OCI-LY1 (cell line): Measurements from ENCODE around the gene METTL9.
A peak's percentile ranks its signal among the peaks of the same experiment; 100 is the strongest.

Experiments used
- H2AFZ ChIP-seq: fragments of 200-600 bp; sonication (generic), shearing (Covaris generic); 2 replicates; pipeline ENCODE4 v1.6.0; 2014; ENCODE audit warnings: antibody characterized with exemption, mild to moderate bottlenecking, low read length
- H3F3A ChIP-seq: fragments of 200-600 bp; sonication (generic), shearing (Covaris generic); 2 replicates; pipeline ENCODE4 v1.6.0; 2014; ENCODE audit warnings: mild to moderate bottlenecking, antibody characterized with exemption, low read length, moderate library complexity; ENCODE audit not compliant: insufficient read depth
- H3K27ac ChIP-seq: fragments of 200-600 bp; sonication (generic); 2 replicates; pipeline ENCODE4 v1.5.1; 2014; ENCODE audit warnings: low read length, mixed run types, mild to moderate bottlenecking, low read depth; ENCODE audit not compliant: poor library complexity, severe bottlenecking
- H3K27me3 ChIP-seq: fragments of 200-600 bp; sonication (generic); 2 replicates; pipeline ENCODE4 v1.6.0; 2014; ENCODE audit warnings: antibody characterized with exemption, mild to moderate bottlenecking, low read length, moderate library complexity; ENCODE audit not compliant: insufficient read depth
- H3K36me3 ChIP-seq: fragments of 200-600 bp; sonication (generic); 2 replicates; pipeline ENCODE4 v1.6.1; 2014; ENCODE audit warnings: mild to moderate bottlenecking, antibody characterized with exemption, low read length, moderate library complexity, mixed read lengths; ENCODE audit not compliant: insufficient read depth
- H3K4me1 ChIP-seq: fragments of 200-600 bp; sonication (generic); 2 replicates; pipeline ENCODE4 v1.5.1; 2014; ENCODE audit warnings: mild to moderate bottlenecking, low read length, moderate library complexity; ENCODE audit not compliant: insufficient read depth, severe bottlenecking
- H3K4me2 ChIP-seq: fragments of 200-600 bp; sonication (generic), shearing (Covaris generic); 2 replicates; pipeline ENCODE4 v1.6.1; 2014; ENCODE audit warnings: low read length
- H3K4me3 ChIP-seq: fragments of 200-600 bp; sonication (generic); 2 replicates; pipeline ENCODE4 v1.5.1; 2014; ENCODE audit warnings: low read length, low read depth, mild to moderate bottlenecking, mixed read lengths; ENCODE audit not compliant: poor library complexity, severe bottlenecking
- H3K79me2 ChIP-seq: fragments of 200-600 bp; shearing (Covaris generic); 2 replicates; pipeline ENCODE4 v1.6.1; 2016; ENCODE audit warnings: mixed run types, low read length, mixed read lengths; ENCODE audit not compliant: insufficient read depth
- H3K9ac ChIP-seq: fragments of 200-600 bp; sonication (generic), shearing (Covaris generic); 2 replicates; pipeline ENCODE4 v1.6.1; 2014; ENCODE audit warnings: mild to moderate bottlenecking, low read length, mixed read lengths
- H3K9me2 ChIP-seq: fragments of 200-600 bp; sonication (generic), shearing (Covaris generic); 2 replicates; pipeline ENCODE4 v1.6.1; 2014; ENCODE audit warnings: low read depth, mild to moderate bottlenecking, low read length, mixed read lengths
- H3K9me3 ChIP-seq: fragments of 200-600 bp; shearing (Covaris generic); 2 replicates; pipeline ENCODE4 v1.6.1; 2014; ENCODE audit warnings: low read length, mixed read lengths
- H4K20me1 ChIP-seq: fragments of 200-600 bp; sonication (generic), shearing (Covaris generic); 2 replicates; pipeline ENCODE4 v1.6.0; 2016; ENCODE audit warnings: mild to moderate bottlenecking, low read length; ENCODE audit not compliant: insufficient read depth
- EZH2 ChIP-seq: fragments of 200-600 bp; sonication (generic), shearing (Covaris generic); IDR thresholded peaks from 2 replicates; pipeline ENCODE4 v1.8.0; 2017; ENCODE audit warnings: borderline replicate concordance, mixed run types, mild to moderate bottlenecking, antibody characterized with exemption, low read length, moderate library complexity, mixed read lengths
- TF ChIP-seq, protein P1 (sequence below): fragments of 200-600 bp; sonication (generic), shearing (Covaris generic); IDR thresholded peaks from 2 replicates; pipeline ENCODE4 v1.5.1; 2017; ENCODE audit warnings: mild to moderate bottlenecking, antibody characterized with exemption, low read length, moderate library complexity, mixed read lengths

The METTL9 gene

DNA sequence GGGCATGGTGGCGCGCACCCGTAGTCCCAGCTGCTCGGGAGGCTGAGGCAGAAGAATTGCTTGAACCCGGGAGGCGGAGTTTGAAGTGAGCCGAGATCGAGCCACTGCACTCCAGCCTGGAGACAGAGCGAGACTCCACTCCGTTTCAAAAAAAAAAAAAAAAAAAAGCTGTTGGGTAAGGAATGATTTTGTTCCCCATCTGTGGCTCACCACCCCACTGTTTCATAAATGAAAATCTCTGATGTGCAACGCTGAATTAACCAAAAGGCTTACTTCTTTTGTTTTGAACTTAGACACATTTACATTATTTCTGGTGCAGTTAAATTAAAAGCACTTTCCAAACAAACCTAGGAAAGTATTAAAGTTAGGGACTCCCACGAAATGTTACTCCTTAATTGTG lies 1.2 kb upstream of the METTL9 start:
- no peaks in the 10 kb centered on the region for H4K20me1 ChIP-seq
- no peaks in the 10 kb centered on the region for H3K27me3 ChIP-seq
- H3F3A ChIP-seq = 0 out of 2 replicates have a peak, but pooled peaks cover 4% of the 10 kb centered on the region
- no peaks in the 10 kb centered on the region for H3K9me3 ChIP-seq
- TF ChIP-seq, protein P1, sequence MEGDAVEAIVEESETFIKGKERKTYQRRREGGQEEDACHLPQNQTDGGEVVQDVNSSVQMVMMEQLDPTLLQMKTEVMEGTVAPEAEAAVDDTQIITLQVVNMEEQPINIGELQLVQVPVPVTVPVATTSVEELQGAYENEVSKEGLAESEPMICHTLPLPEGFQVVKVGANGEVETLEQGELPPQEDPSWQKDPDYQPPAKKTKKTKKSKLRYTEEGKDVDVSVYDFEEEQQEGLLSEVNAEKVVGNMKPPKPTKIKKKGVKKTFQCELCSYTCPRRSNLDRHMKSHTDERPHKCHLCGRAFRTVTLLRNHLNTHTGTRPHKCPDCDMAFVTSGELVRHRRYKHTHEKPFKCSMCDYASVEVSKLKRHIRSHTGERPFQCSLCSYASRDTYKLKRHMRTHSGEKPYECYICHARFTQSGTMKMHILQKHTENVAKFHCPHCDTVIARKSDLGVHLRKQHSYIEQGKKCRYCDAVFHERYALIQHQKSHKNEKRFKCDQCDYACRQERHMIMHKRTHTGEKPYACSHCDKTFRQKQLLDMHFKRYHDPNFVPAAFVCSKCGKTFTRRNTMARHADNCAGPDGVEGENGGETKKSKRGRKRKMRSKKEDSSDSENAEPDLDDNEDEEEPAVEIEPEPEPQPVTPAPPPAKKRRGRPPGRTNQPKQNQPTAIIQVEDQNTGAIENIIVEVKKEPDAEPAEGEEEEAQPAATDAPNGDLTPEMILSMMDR = no peak
- no peak for TF ChIP-seq EZH2
- peaks cover 31% of the 10 kb centered on the region for H3K79me2 ChIP-seq
- peak overlapping the region; percentile 94 for H3K4me2 ChIP-seq
- peak overlapping the region; percentile 87 for H3K4me3 ChIP-seq
- no peaks in the 10 kb centered on the region for H3K36me3 ChIP-seq
- peaks cover 58% of the 10 kb centered on the region for H3K4me1 ChIP-seq
- peak overlapping the region; percentile 94 for H3K9ac ChIP-seq
- H3K9me2 ChIP-seq = no peaks in the 10 kb centered on the region
- no peak overlapping the region for H2AFZ ChIP-seq
- peak overlapping the region; percentile 71 for H3K27ac ChIP-seq

DNA sequence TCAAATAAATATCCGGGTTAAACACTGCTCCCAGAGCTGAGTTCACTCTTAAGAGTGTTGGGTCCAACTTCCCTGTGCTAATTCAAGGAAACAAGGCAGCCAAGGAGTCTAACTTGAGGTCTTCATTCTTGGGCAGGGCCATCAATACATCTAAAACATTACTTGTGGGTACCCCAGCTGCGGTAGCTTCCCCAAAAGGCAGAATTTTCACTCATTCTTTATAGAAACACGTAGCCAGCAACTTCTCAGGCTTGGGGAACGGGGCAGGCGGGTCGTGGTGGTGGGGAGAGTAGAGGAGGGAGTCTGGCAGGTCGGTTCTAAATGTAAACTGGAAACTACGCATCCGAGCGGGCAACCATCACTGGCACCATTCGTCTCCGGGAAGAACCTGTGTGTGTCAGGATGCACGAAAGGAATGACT lies 666 bp upstream of the METTL9 start:
- peak overlapping the region; percentile 71 for H3K27ac ChIP-seq
- peak overlapping the region; percentile 94 for H3K9ac ChIP-seq
- H3K4me2 ChIP-seq = peak overlapping the region; percentile 94
- H3K9me2 ChIP-seq = no peaks in the 10 kb centered on the region
- peaks cover 36% of the 10 kb centered on the region for H3K79me2 ChIP-seq
- H3K27me3 ChIP-seq = no peaks in the 10 kb centered on the region
- 0 out of 2 replicates have a peak, but pooled peaks cover 4% of the 10 kb centered on the region for H3F3A ChIP-seq
- H3K36me3 ChIP-seq = no peaks in the 10 kb centered on the region
- no peaks in the 10 kb centered on the region for H4K20me1 ChIP-seq
- H3K4me1 ChIP-seq = peaks cover 63% of the 10 kb centered on the region
- H3K4me3 ChIP-seq = peak overlapping the region; percentile 87
- H3K9me3 ChIP-seq = no peaks in the 10 kb centered on the region
- TF ChIP-seq EZH2 = no peak
- TF ChIP-seq, protein P1 = no peak
- no peak overlapping the region for H2AFZ ChIP-seq

DNA sequence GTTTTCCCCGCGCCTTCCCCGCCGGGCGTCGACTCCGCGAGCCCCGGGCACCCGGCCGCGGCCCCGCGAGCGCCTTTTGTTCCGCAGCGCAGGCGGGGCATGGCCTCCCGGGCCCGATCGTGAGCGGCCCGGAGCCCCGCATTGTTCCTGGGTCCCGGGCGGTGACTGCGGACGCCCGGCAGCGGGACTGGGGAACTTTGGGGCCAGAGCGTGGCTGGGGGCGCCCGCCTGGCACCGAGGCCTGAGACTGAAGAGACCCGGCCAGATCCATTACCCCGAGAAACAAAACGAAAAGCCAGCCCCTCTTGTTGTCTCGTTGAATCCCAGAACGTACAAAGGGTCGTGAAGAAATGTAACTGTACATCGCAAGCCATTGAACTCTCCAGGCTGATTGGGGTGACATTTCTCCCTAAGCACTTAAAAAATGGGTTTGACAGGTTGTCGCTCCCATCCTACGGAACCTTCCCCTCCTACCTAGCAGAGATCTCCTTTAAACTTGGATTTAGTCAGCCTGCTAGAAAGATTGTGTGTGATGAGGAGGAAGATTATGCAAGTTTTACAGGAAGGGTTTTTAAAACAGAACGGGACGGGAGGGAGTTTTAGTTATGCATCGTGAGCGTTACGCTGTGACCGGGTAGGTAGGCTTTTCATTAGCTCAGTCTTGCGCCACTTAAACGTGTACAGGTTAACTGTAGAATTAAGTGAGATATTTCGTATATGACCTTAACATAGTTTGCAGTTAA lies 825 bp downstream of the METTL9 start:
- H3K27ac ChIP-seq = peak overlapping the region; percentile 73
- H3K27me3 ChIP-seq = no peaks in the 10 kb centered on the region
- H3F3A ChIP-seq = 0 out of 2 replicates have a peak, but pooled peaks cover 4% of the 10 kb centered on the region
- no peaks in the 10 kb centered on the region for H3K36me3 ChIP-seq
- H3K9me3 ChIP-seq = no peaks in the 10 kb centered on the region
- no peaks in the 10 kb centered on the region for H3K9me2 ChIP-seq
- no peaks in the 10 kb centered on the region for H4K20me1 ChIP-seq
- H3K4me3 ChIP-seq = peak overlapping the region; percentile 87
- H3K4me1 ChIP-seq = peaks cover 63% of the 10 kb centered on the region
- H2AFZ ChIP-seq = no peak overlapping the region
- peak overlapping the region; percentile 82 for H3K9ac ChIP-seq
- peak overlapping the region; percentile 81 for H3K4me2 ChIP-seq
- H3K79me2 ChIP-seq = peaks cover 51% of the 10 kb centered on the region
- TF ChIP-seq EZH2 = no peak
- TF ChIP-seq, protein P1 = no peak
